Prostate gland (tissue), 2 donors: Measurements from ENCODE around the gene NSD2.

Experiments used
- CTCF ChIP-seq, 4 experiments: fragments of 200-600 bp in 2 of 4; fragments of 450-650 bp in 2 of 4; sonication (generic) in 2 of 4; IDR thresholded peaks; 1 replicate in 3 of 4; 2 replicates in 1 of 4; pipeline ENCODE4 v1.5.1; 2016 to 2019; ENCODE audit warnings: antibody characterized with exemption in 4 of 4, mild to moderate bottlenecking in 2 of 4, moderate library complexity in 2 of 4
- POLR2AphosphoS5 ChIP-seq: sonication (generic); formaldehyde crosslinking; IDR thresholded peaks from one replicate; pipeline ENCODE4 v1.6.1; 2017; ENCODE audit warnings: antibody characterized with exemption

GRCh38 chr4:1852904-1853623 lies 18.1 kb upstream of the NSD2 start:
- TF ChIP-seq CTCF (IDR thresholded peaks at IDR 0.05) (no peak), POLR2AphosphoS5 (no peak)
